DOHH2 (cell line): ENCODE measurements around the gene MRPL12.

Experiments used
- H3F3A ChIP-seq: fragments of 200-600 bp; sonication (generic), shearing (Covaris generic); 2 replicates; pipeline ENCODE4 v1.6.0; 2016; ENCODE audit warnings: antibody characterized with exemption, mild to moderate bottlenecking; ENCODE audit not compliant: control insufficient read depth, insufficient read depth
- H3K27ac ChIP-seq: fragments of 200-600 bp; sonication (generic); 2 replicates; pipeline ENCODE4 v1.5.1; 2014; ENCODE audit warnings: low read depth, mild to moderate bottlenecking, low read length, moderate library complexity
- H3K27me3 ChIP-seq: fragments of 200-600 bp; sonication (generic); 2 replicates; pipeline ENCODE4 v1.6.1; 2014; ENCODE audit warnings: mild to moderate bottlenecking, low read length, mixed read lengths; ENCODE audit not compliant: control insufficient read depth
- H3K36me3 ChIP-seq: fragments of 200-600 bp; sonication (generic); 2 replicates; pipeline ENCODE4 v1.6.1; 2014; ENCODE audit warnings: mild to moderate bottlenecking, low read length, moderate library complexity, mixed read lengths; ENCODE audit not compliant: control insufficient read depth
- H3K4me1 ChIP-seq: fragments of 200-600 bp; sonication (generic); 2 replicates; pipeline ENCODE4 v1.6.1; 2014; ENCODE audit warnings: mild to moderate bottlenecking, low read length, mixed read lengths; ENCODE audit not compliant: control insufficient read depth
- H3K4me2 ChIP-seq: fragments of 200-600 bp; sonication (generic); 2 replicates; pipeline ENCODE4 v1.6.0; 2014; ENCODE audit warnings: mild to moderate bottlenecking, low read length, moderate library complexity
- H3K4me3 ChIP-seq: fragments of 200-600 bp; sonication (generic); 2 replicates; pipeline ENCODE4 v1.5.1; 2014; ENCODE audit warnings: mild to moderate bottlenecking, low read length, mixed read lengths
- H3K79me2 ChIP-seq: fragments of 200-600 bp; sonication (generic); 2 replicates; pipeline ENCODE4 v1.6.1; 2014; ENCODE audit warnings: mild to moderate bottlenecking, low read length, mixed read lengths; ENCODE audit not compliant: control insufficient read depth
- H3K9me2 ChIP-seq: fragments of 200-600 bp; sonication (generic); replicated peaks from 2 replicates; pipeline ENCODE4 v1.6.1; 2014; ENCODE audit warnings: mild to moderate bottlenecking, low read length, mixed read lengths; ENCODE audit not compliant: control insufficient read depth
- H3K9me3 ChIP-seq: fragments of 200-600 bp; sonication (generic); 2 replicates; pipeline ENCODE4 v1.6.1; 2014; ENCODE audit warnings: antibody characterized with exemption, low read length, mixed read lengths; ENCODE audit not compliant: control insufficient read depth, insufficient read depth
- H4K20me1 ChIP-seq: fragments of 200-600 bp; sonication (generic); 2 replicates; pipeline ENCODE4 v1.6.0; 2014; ENCODE audit warnings: low read depth, mild to moderate bottlenecking, antibody characterized with exemption, low read length, moderate library complexity; ENCODE audit not compliant: control insufficient read depth, insufficient read depth
- CTCF ChIP-seq: fragments of 200-600 bp; sonication (generic); IDR thresholded peaks from one replicate; pipeline ENCODE4 v1.5.1; 2014; ENCODE audit warnings: antibody characterized with exemption, mild to moderate bottlenecking, low read depth, low read length; ENCODE audit not compliant: poor library complexity, severe bottlenecking
- EZH2phosphoT487 ChIP-seq: fragments of 200-600 bp; sonication (generic); IDR thresholded peaks from 2 replicates; pipeline ENCODE4 v1.6.1; 2017; ENCODE audit warnings: borderline replicate concordance, mild to moderate bottlenecking, antibody characterized with exemption, low read length, moderate library complexity, mixed read lengths

The MRPL12 gene

GRCh38 chr17:81686614-81687013 is 16.6 kb upstream of the MRPL12 start:
- H3K27ac ChIP-seq, result no peak overlapping the region
- peaks cover 75% of the 10 kb centered on the region for H3K79me2 ChIP-seq
- H3K9me3 ChIP-seq, result no peaks in the 10 kb centered on the region
- peaks cover 84% of the 10 kb centered on the region for H3K36me3 ChIP-seq
- no peaks in the 10 kb centered on the region for H3K27me3 ChIP-seq
- no peak overlapping the region for H3K4me2 ChIP-seq
- peaks cover 22% of the 10 kb centered on the region for H3K4me1 ChIP-seq
- no peaks in the 10 kb centered on the region for H3K9me2 ChIP-seq
- no peaks in the 10 kb centered on the region for H3F3A ChIP-seq
- TF ChIP-seq EZH2phosphoT487 (no peak), CTCF (no peak)
- H4K20me1 ChIP-seq, result peaks cover 19% of the 10 kb centered on the region; the same call in 1 of the 2 replicates
- H3K4me3 ChIP-seq, result no peak overlapping the region

- Histone ChIP-seq H4K20me1 (peaks cover 13% of the 10 kb centered on the region; the same call in 1 of the 2 replicates), H3K4me2 (no peak overlapping the region), H3K4me3 (no peak overlapping the region), H3K79me2 (peaks cover 61% of the 10 kb centered on the region), H3F3A (no peaks in the 10 kb centered on the region), H3K9me2 (no peaks in the 10 kb centered on the region), H3K27me3 (no peaks in the 10 kb centered on the region), H3K4me1 (peaks cover 14% of the 10 kb centered on the region), H3K27ac (no peak overlapping the region), H3K36me3 (peaks cover 87% of the 10 kb centered on the region), H3K9me3 (no peaks in the 10 kb centered on the region)
- no peak for TF ChIP-seq CTCF
- TF ChIP-seq EZH2phosphoT487, result no peak
Observed at GRCh38 chr17:81687770-81688541, 15.2 kb upstream of the MRPL12 start.

- Histone ChIP-seq H3K9me2 (no peaks in the 10 kb centered on the region), H3K27me3 (no peaks in the 10 kb centered on the region), H3K4me1 (peaks cover 14% of the 10 kb centered on the region), H4K20me1 (peaks cover 13% of the 10 kb centered on the region; the same call in 1 of the 2 replicates), H3K36me3 (peaks cover 94% of the 10 kb centered on the region), H3K79me2 (peaks cover 56% of the 10 kb centered on the region), H3K27ac (no peak overlapping the region), H3F3A (no peaks in the 10 kb centered on the region), H3K9me3 (no peaks in the 10 kb centered on the region), H3K4me2 (no peak overlapping the region), H3K4me3 (no peak overlapping the region)
- TF ChIP-seq CTCF (no peak), EZH2phosphoT487 (no peak)
Observed at GRCh38 chr17:81688616-81689015, 14.6 kb upstream of the MRPL12 start.
